ENCODE results near the gene SCG3. TPM values are rescaled to one million over a fixed set of nuclear protein-coding genes. Genes with fewer than 3 reads are reported as not detected.

SCG3 gene
- total RNA-seq, 1 donor from 2014 or later = not detected

DNA sequence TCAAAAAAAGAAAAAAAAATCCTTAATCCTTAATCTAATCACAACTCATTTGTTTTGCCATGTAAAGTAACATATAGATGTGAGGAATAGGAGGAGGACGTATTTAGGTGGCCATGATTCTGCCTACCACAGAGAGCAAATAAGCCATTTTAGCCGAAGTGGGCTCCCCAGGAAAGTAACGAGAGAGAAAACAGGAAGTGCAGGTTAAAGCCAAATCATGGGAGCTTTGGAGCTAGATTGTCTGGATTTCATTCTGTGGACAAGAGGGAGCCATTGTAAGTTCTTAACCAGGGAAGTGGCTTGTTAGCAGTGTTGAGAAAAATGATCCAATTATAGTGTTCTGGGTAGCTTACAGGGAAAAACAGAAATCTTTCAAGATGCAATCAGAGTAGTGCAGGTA lies 79.5 kb downstream of the SCG3 start:
- Histone ChIP-seq H3K9me3 (peaks cover 0 to 4% of the 10 kb centered on the region in 2 donors), H3K27me3 (no peaks in the 10 kb centered on the region), H3K4me1 (no peaks in the 10 kb centered on the region), H3K36me3 (no peaks in the 10 kb centered on the region), H3K27ac (no peak overlapping the region), H3K4me3 (no peak overlapping the region)
- DNase-seq (ENCODE audit: low spot score in 2 of 2) = no peak
- intact Hi-C loops (cut with DNase I) = no loop called here
- TF ChIP-seq, protein P1, sequence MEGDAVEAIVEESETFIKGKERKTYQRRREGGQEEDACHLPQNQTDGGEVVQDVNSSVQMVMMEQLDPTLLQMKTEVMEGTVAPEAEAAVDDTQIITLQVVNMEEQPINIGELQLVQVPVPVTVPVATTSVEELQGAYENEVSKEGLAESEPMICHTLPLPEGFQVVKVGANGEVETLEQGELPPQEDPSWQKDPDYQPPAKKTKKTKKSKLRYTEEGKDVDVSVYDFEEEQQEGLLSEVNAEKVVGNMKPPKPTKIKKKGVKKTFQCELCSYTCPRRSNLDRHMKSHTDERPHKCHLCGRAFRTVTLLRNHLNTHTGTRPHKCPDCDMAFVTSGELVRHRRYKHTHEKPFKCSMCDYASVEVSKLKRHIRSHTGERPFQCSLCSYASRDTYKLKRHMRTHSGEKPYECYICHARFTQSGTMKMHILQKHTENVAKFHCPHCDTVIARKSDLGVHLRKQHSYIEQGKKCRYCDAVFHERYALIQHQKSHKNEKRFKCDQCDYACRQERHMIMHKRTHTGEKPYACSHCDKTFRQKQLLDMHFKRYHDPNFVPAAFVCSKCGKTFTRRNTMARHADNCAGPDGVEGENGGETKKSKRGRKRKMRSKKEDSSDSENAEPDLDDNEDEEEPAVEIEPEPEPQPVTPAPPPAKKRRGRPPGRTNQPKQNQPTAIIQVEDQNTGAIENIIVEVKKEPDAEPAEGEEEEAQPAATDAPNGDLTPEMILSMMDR (IDR thresholded peaks at IDR 0.05) = no peak

DNA sequence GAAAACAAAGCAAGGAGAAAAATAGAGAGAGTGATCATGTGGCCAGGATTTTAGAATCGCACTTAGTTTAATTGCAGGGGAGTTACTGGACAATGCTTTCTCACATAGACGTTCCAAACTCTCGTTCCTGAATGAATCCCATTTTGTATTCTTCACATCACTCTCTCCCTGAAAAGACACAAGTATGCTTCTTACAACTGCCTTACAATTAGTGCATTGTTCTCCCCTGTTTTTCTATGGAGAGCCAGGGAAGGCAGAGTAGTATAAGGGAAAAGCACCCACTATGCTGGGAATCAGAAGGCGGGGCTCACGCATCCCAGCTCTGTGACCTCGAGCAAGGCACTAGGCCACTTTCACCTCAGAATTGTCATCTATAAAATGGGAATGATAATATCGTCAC lies 84.4 kb downstream of the SCG3 start:
- no peak overlapping the region for H3K4me3 ChIP-seq
- DNase-seq (ENCODE audit: low spot score in 2 of 2) = no peak
- TF ChIP-seq, protein P1 (IDR thresholded peaks at IDR 0.05) = no peak

DNA sequence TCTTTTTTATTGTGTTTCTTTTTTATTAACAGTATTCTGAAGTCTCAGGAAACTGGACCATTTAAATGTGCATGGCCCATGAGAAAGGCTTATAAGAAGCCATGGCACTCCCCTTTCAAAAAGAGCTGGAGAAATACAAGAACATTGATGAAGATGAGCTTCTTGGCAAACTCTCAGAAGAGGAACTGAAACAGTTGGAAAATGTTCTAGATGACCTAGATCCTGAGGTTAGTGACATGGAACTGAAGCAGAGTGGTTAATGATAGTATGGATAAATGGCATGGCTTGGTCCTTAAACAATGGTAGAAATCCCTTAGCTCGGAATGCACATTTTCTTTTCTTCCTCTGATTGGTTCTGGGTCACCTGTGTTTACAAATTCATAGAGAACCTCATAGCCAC lies 85.0 kb downstream of the SCG3 start:
- TF ChIP-seq, protein P1 (IDR thresholded peaks at IDR 0.05) = no peak
- H3K27me3 ChIP-seq = no peaks in the 10 kb centered on the region
- no peaks in the 10 kb centered on the region for H3K4me1 ChIP-seq
- H3K27ac ChIP-seq = no peak overlapping the region
- intact Hi-C loops (cut with DNase I) = no loop called here
- DNase-seq (ENCODE audit: low spot score in 2 of 2) = no peak
- no peak overlapping the region for H3K4me3 ChIP-seq
- peaks cover 21 to 24% of the 10 kb centered on the region in 2 donors for H3K36me3 ChIP-seq
- no peaks in the 10 kb centered on the region for H3K9me3 ChIP-seq

More for the DNA sequence above, 84.4 kb downstream of the SCG3 start:
- Histone ChIP-seq H3K27me3 (no peaks in the 10 kb centered on the region), H3K9me3 (no peaks in the 10 kb centered on the region), H3K4me1 (no peaks in the 10 kb centered on the region), H3K27ac (no peak overlapping the region), H3K36me3 (peaks cover 21 to 24% of the 10 kb centered on the region in 2 donors)
- intact Hi-C loops (cut with DNase I) = no loop called here

DNA sequence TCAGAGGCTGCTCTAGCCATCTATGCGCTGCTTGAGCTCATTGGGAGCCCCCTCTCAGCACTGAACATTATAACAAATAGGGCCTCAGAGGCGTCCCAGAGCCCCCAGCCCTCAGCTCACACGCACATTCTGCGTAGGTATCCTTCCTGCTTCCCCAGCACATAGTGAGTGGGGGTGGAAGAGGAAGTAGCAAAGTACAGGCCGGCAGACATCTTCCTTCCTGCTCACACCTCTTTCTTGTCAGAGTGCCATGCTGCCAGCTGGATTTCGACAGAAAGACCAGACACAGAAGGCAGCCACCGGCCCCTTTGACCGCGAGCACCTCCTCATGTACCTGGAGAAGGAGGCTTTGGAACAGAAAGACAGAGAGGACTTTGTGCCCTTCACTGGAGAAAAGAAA lies 86.7 kb downstream of the SCG3 start:
- TF ChIP-seq, protein P1 (IDR thresholded peaks at IDR 0.05) = no peak
- H3K4me3 ChIP-seq = no peak overlapping the region
- intact Hi-C loops (cut with DNase I) = no loop called here
- no peak for DNase-seq (ENCODE audit: low spot score in 2 of 2)
- H3K27me3 ChIP-seq = no peaks in the 10 kb centered on the region
- H3K36me3 ChIP-seq = peaks cover 24 to 26% of the 10 kb centered on the region in 2 donors
- H3K4me1 ChIP-seq = no peaks in the 10 kb centered on the region
- no peaks in the 10 kb centered on the region for H3K9me3 ChIP-seq
- no peak overlapping the region for H3K27ac ChIP-seq

Other genes with a start within 250 kb of the SCG3 start
- gene DMXL2, start 58.7 kb upstream of the SCG3 start, total RNA-seq = 8.6 TPM
- 45.3 TPM for gene LYSMD2, start 56.2 kb downstream of the SCG3 start, total RNA-seq
- gene TMOD2, start 70.1 kb downstream of the SCG3 start, total RNA-seq = 7.0 TPM
- 28.0 TPM for gene TMOD3, start 148.2 kb downstream of the SCG3 start, total RNA-seq